G401 (cell line): Measurements from ENCODE around the gene PTPRD. TPM values are rescaled to one million over a fixed set of nuclear protein-coding genes. Genes with fewer than 3 reads are reported as not detected.

Experiments
- DNase-seq: peaks from one replicate; pipeline ENCODE4 v3.0.0-alpha.2; 2015; ENCODE audit warnings: low spot score
- in situ Hi-C: cut with HindIII; loops from 2 replicates; pipeline ENCODE4 v1.10.0; 2016; ENCODE audit warnings: low sequenced_read_pairs, mixed read lengths
- total RNA-seq: library from RNA; depleted of rRNA; stranded (reverse); fragments of >200 nt; shearing (Covaris generic); gene quantifications from 2 replicates; pipeline ENCODE4 v1.2.3, GENCODE V29; 2014

The PTPRD gene
- total RNA-seq, 1 experiment from 2014 or later, result 13.0 TPM

GRCh38 chr9:8895106-8895860, 1717.5 kb downstream of the PTPRD start:
- DNase-seq, result no peak
- in situ Hi-C loops, result no loop called here

- DNase-seq, result no peak
- in situ Hi-C loops, result no loop called here
Observed at GRCh38 chr9:8890695-8891094, 1722.1 kb downstream of the PTPRD start.

DNA sequence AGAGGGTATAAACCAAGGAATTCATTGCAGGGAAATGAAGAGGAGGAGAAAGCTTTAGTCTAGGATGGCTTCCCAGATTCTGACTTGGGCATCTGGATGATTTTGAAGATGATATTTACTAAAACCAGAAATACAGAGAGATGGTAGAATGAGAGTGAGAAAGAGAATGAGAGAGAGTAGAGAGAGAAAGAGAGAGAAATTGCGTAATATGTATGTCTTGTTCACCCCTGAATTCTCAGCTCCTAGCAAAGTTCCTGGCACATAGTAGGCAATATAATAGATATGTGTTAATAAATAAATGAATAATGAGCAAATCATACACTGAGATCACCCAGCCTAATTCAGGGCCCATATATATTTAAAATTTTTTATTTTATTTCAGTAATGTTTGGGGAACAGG, 1723.7 kb downstream of the PTPRD start:
- DNase-seq, result no peak
- in situ Hi-C loops, result no loop called here

GRCh38 chr9:8888591-8888990, 1724.2 kb downstream of the PTPRD start:
- no peak for DNase-seq
- in situ Hi-C loops, result no loop called here

GRCh38 chr9:8887369-8887768, 1725.4 kb downstream of the PTPRD start:
- no peak for DNase-seq
- in situ Hi-C loops, result no loop called here

DNA sequence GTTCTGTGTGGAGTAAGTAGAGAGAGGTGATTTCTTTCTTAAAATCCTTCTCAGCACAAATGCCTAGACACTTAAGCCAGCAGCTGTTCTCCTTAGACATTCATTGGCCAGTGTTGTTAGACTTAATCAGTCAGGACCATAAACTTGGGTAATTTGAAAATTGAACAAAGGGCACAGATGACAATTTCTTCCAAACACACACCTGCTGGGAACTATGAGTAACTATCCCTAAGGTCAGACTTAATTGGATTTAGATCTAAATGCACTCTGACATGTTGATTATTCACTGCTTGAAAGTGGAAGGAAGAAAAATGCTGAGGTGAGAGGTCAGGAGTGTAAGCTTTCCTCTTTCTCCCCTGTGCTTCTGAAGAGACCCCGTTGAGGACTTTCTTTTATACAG, 1729.5 kb downstream of the PTPRD start:
- no peak for DNase-seq
- in situ Hi-C loops, result no loop called here

DNA sequence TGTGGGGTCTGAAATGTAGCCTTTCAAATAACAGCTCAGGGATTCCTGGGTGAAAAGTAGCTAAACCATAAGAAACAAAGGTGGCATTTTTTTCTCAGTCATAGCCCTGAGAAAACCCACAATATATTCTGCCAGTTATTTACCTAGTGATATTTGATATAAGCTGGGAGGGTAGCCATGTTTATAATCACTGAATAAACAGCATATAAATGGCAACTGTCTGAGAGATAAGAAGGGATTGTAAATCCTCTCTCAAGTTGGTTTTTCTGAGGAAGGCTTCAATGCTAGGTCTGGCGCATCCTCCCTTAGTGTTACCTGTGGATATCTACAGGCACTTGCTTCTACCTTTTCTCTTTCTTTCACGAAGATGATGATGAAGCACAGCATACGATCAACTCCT, 1732.7 kb downstream of the PTPRD start:
- DNase-seq, result no peak
- in situ Hi-C loops, result no loop called here

- DNase-seq, result no peak
- in situ Hi-C loops, result no loop called here
Observed at GRCh38 chr9:8879284-8879683, 1733.5 kb downstream of the PTPRD start.

GRCh38 chr9:8877753-8878494, 1734.9 kb downstream of the PTPRD start:
- in situ Hi-C loops, result no loop called here
- DNase-seq, result no peak

GRCh38 chr9:8876303-8876702, 1736.5 kb downstream of the PTPRD start:
- in situ Hi-C loops, result no loop called here

DNA sequence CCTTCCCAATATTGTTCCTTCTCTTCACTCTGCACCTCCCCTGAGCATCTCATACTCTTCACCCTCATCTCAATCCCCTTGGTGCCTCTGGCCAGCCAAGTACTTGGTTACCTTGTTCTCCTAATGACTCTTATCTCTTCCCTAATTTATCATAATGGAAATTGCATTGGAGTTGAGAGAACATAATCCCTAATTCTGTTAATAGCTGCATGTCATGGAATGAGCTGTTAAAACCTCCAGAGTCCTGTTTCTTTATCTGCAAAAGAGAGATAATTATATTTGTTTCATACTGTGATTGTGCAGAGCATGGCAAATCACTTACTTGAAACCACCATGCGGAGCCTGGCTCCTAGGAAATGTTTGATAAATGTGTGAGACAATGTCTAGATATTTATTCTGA, 1738.3 kb downstream of the PTPRD start:
- no peak for DNase-seq

More at GRCh38 chr9:8876303-8876702, 1736.5 kb downstream of the PTPRD start:
- no peak for DNase-seq

DNA sequence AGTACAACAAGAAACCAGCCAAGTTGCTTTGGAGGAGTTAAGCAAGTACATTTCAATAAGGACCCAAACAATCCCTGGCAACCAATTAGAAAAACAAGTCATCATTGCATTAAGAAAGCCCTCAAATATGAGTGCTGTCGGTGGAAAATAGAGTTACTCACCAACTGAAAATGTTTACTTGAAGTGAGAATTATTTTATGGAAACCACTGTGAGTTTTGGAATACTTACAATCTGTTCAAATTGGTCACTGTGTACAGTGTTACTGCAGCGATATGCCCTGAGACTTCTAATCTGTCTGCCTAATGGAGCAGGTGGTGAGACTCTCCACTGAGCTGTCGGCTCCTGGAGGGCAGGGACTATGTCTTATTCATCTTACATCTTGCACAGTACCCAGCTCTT, 1740.0 kb downstream of the PTPRD start:
- in situ Hi-C loops, result no loop called here
- DNase-seq, result peak; percentile 49

More for the DNA sequence above, 1738.3 kb downstream of the PTPRD start:
- in situ Hi-C loops, result no loop called here

DNA sequence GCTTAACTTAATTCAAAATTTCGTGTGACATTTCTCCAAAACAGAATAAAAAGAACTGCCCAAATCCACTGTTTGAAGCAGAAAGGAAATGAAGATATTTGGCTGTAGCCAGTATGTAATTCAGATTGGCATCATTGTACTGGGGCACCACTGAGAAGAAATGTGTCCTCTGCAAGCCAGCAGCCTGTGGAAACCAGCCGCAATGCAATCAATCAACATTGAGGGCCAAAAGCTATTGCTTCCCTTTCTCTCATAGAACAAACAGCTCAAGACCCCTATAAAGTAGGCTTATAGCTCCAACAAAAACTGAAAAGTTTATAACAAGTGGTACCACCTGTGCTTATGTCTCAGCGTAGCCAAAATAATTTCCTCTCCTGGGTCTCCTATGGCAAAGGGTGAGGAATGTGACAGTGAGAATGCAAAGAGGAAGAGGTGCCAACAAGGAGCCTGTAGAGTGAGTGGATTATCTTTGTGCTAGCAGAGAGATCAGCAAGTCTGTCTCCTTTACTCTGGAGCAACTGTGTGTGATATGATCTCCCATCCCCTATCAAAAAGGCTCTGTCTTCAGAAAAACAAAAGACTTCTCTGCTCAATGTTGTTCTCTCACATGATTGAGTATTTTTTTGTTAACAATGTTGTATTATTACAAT, 1740.9 kb downstream of the PTPRD start:
- in situ Hi-C loops, result no loop called here
- no peak for DNase-seq

DNA sequence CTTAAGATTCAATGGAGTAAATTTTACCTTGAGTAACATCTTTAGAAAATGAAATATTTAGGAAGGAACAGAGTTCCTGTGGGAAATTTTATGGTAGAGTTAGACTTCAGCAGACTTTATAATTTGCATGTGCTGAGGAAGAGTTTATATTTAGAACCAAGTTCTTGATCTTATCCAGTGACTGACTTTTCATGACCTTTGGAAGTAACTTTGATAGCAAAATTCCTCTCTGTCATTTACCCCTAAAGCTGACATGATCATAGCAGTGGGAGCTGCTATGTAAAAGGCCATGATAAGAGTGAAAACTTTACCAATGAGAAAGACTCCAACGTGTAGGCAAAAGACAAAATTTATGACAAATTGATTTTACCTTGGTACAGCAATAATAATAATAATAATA, 1741.4 kb downstream of the PTPRD start:
- in situ Hi-C loops, result no loop called here
- DNase-seq, result no peak

DNA sequence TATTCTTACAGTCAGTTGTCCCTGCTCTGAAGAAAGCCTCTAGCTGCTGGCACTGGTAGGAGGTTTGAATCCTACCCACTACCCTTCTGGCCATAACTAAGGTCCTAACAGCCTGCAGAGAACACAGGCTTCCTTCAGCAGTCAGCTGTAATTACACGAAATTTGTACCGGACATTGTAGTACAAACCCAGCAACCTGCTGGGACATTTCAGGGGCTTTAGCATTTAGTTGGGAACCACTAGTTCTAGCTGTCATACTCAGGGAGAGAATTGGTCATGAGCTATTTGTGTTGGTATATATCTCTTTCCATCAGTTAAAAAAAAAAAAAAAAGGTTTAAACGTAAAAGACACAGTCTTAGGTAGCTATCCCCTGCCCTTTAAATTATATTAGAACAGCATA, 1743.0 kb downstream of the PTPRD start:
- in situ Hi-C loops, result no loop called here

GRCh38 chr9:8868632-8869031, 1744.2 kb downstream of the PTPRD start:
- in situ Hi-C loops, result no loop called here
- no peak for DNase-seq

More for the DNA sequence above, 1743.0 kb downstream of the PTPRD start:
- no peak for DNase-seq

DNA sequence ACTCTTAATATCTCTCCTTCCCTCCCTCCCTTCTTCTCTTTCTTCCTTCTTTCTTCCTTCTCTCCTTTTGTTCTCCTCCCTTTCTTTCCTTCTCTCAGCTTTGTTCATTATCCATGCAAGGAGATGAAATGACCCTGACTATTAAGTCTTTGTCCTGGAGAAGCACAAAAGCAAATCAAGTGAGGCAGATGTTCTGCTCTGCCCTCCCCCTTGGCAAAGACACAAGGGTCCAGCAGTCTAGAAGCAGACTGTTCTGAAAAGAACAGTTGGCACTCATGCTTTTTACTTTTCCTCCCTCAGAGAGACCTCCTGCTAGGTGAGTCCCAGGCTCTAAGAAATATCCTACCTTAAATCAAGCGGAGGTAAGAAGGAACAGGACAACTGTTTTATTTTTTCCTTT, 1745.7 kb downstream of the PTPRD start:
- in situ Hi-C loops, result no loop called here
- no peak for DNase-seq

GRCh38 chr9:8864545-8864896, 1748.3 kb downstream of the PTPRD start:
- in situ Hi-C loops, result no loop called here
- DNase-seq, result no peak

DNA sequence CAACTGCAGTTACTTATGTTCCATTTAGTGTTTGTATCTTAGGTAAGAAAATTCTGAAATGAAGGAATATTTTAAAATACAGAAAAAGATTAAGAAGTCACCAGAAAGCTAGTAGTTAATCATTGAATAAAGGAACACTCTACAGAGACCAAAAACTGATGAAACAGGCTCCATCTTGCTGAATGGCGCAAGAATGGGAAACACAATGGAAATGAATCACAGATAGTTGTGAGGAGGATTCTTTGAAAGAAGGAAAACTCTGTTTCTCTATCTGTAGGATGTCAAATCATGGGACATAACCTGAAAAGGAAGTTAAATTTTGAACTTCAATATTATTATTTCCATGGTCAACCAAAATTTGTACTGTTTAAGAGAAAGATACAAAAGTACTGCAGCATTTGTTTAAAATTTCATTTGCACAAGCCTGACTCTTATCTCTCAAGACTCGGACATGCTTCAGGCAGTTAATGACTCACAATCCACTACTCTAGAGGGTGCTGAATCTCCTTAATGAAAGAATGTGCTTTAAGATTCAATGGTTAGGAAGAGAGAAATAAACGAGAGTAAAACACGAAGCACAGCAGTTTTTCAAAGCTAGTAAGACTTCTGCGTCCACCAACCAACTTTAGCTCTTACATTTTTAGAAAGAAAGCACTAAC, 1748.8 kb downstream of the PTPRD start:
- in situ Hi-C loops, result no loop called here
- DNase-seq, result no peak

DNA sequence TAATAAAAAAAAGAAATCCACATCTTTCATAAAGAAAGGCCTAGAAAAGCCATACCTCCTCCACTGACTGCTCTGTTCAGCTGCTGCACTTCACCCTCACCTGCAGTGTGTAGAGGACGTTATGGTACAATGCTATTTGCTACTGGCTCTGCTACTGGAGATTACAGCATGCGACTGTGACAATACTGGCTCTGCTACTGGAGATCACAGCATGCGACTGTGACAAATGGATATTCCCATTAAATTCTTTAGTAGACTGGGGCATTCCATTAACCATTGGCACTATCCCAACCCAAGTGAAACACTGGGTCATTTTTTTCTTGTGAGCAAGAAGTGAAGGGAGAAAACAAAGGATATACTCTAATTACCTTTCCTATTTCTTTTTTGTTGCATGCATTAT, 1749.7 kb downstream of the PTPRD start:
- in situ Hi-C loops, result no loop called here

More for the DNA sequence above, 1749.7 kb downstream of the PTPRD start:
- peak; percentile 40 for DNase-seq
